NCI-H774 (cell line): Measurements from ENCODE around the gene WDR86.

Source experiments
- DNase-seq: peaks from one replicate; lab custom pipeline; 2025; lab: John Stamatoyannopoulos, UW

WDR86 gene

GRCh38 chr7:151406051-151406875 is 3.6 kb downstream of the WDR86 start:
- DNase-seq, result no peak

- no peak for DNase-seq
These were observed 4.2 kb downstream of the WDR86 start for GRCh38 chr7:151405588-151405987.

- no peak for DNase-seq
These were observed 4.8 kb downstream of the WDR86 start for GRCh38 chr7:151405056-151405455.

- no peak for DNase-seq
These were observed 5.4 kb downstream of the WDR86 start for GRCh38 chr7:151404216-151405011.

- DNase-seq, result no peak
These were observed 6.1 kb downstream of the WDR86 start for GRCh38 chr7:151403764-151404163.

- DNase-seq, result no peak
These were observed 7.6 kb downstream of the WDR86 start for GRCh38 chr7:151402029-151402835.

GRCh38 chr7:151400626-151401315 is 9.1 kb downstream of the WDR86 start:
- DNase-seq, result no peak

GRCh38 chr7:151399906-151400305 is 9.9 kb downstream of the WDR86 start:
- DNase-seq, result no peak

- DNase-seq, result no peak
These were observed 10.6 kb downstream of the WDR86 start for GRCh38 chr7:151399305-151399601.

GRCh38 chr7:151398446-151399304 is 11.2 kb downstream of the WDR86 start:
- DNase-seq, result no peak

- no peak for DNase-seq
These were observed 12.8 kb downstream of the WDR86 start for GRCh38 chr7:151397026-151397425.

GRCh38 chr7:151396328-151396970 is 13.4 kb downstream of the WDR86 start:
- no peak for DNase-seq

- DNase-seq, result no peak
These were observed 14.8 kb downstream of the WDR86 start for GRCh38 chr7:151395036-151395367.

- DNase-seq, result no peak
These were observed 15.5 kb downstream of the WDR86 start for GRCh38 chr7:151394076-151395035.

GRCh38 chr7:151393031-151393977 is 16.5 kb downstream of the WDR86 start:
- no peak for DNase-seq

GRCh38 chr7:151392426-151392825 is 17.4 kb downstream of the WDR86 start:
- no peak for DNase-seq

GRCh38 chr7:151392002-151392401 is 17.8 kb downstream of the WDR86 start:
- no peak for DNase-seq

- no peak for DNase-seq
These were observed 18.5 kb downstream of the WDR86 start for GRCh38 chr7:151391358-151391730.
